ENCODE results near the gene GSC2. TPM values are rescaled to one million over a fixed set of nuclear protein-coding genes. Genes with fewer than 3 reads are reported as not detected.

GSC2 gene
- total and polyA plus RNA-seq, 2 of the 8 experiments (the other 6 are each of a cell fraction or from before 2014, with no cell fraction given): 0.17 to 0.48 TPM

DNA sequence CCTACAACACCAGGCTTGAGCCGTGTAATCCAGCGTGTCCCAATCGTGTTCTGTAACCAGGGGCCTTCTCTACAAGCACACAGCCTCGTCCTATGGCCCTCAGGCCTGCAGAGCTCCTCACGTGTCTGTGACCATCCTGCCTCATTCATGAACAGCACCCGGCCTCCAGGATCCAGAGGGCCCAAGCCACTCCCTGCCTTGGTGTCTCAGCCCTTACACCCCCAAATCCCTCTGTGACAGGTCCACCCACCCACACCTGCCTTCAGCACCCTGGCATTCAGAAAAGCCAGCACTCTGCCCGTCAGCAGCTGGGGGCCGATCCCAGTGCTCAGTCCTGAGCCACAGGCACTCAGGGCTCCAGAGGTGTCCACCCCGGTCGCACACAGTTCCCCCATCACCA, 13.2 kb downstream of the GSC2 start (continued):
- no peak for TF ChIP-seq TCF12 (IDR thresholded peaks at IDR 0.05; ENCODE audit: low read depth, low read length)
- no peak for TF ChIP-seq BRCA1 (IDR thresholded peaks at IDR 0.05; ENCODE audit: low read depth, low read length)

Measured in H1 (cell line).